Neural progenitor cell (in vitro differentiated cells): ENCODE results near the gene FBXL17. TPM values are rescaled to one million over a fixed set of nuclear protein-coding genes. Genes with fewer than 3 reads are reported as not detected.

ENCODE experiments used
- DNase-seq: peaks from one replicate; pipeline ENCODE4 v3.0.0-alpha.2; 2016; ENCODE audit warnings: low spot score
- H2AFZ ChIP-seq: fragments of 200-600 bp; sonication (generic); replicated peaks from 2 replicates; pipeline ENCODE4 v1.6.1; 2016; ENCODE audit warnings: antibody characterized with exemption
- H3F3A ChIP-seq: fragments of 200-600 bp; sonication (generic); 2 replicates; pipeline ENCODE4 v1.6.1; 2016; ENCODE audit warnings: antibody characterized with exemption, low read depth
- H3K27ac ChIP-seq: fragments of 200-600 bp; sonication (generic); 2 replicates; pipeline ENCODE4 v1.5.1; 2016; ENCODE audit warnings: mild to moderate bottlenecking
- H3K27me3 ChIP-seq: fragments of 200-600 bp; sonication (generic); 2 replicates; pipeline ENCODE4 v1.6.1; 2016; ENCODE audit warnings: mild to moderate bottlenecking, moderate library complexity
- H3K36me3 ChIP-seq: fragments of 200-600 bp; sonication (generic); 2 replicates; pipeline ENCODE4 v1.5.1; 2016
- H3K4me1 ChIP-seq: fragments of 200-600 bp; sonication (generic); 2 replicates; pipeline ENCODE4 v1.6.1; 2016; ENCODE audit warnings: mixed run types
- H3K4me2 ChIP-seq: fragments of 200-600 bp; sonication (generic); 2 replicates; pipeline ENCODE4 v1.6.1; 2016
- H3K4me3 ChIP-seq: fragments of 200-600 bp; sonication (generic); 2 replicates; pipeline ENCODE4 v1.5.1; 2016
- H3K79me2 ChIP-seq: fragments of 200-600 bp; sonication (generic); 2 replicates; pipeline ENCODE4 v1.6.1; 2016; ENCODE audit warnings: low read depth
- H3K9ac ChIP-seq: fragments of 200-600 bp; sonication (generic); 2 replicates; pipeline ENCODE4 v1.6.1; 2016
- H3K9me3 ChIP-seq: fragments of 200-600 bp; sonication (generic); 2 replicates; pipeline ENCODE4 v1.5.1; 2016; ENCODE audit warnings: low read depth
- H4K20me1 ChIP-seq: fragments of 200-600 bp; sonication (generic); 2 replicates; pipeline ENCODE4 v1.6.1; 2016; ENCODE audit warnings: low read depth
- H3K27ac Mint-ChIP-seq: 3 replicates; pipeline ENCODE4 v1.8.0; 2021; ENCODE audit warnings: mixed read lengths
- H3K27me3 Mint-ChIP-seq: 2 replicates; pipeline ENCODE4 v1.8.0; 2022; ENCODE audit warnings: low read depth, mild to moderate bottlenecking, inconsistent platforms, moderate library complexity, mixed read lengths; ENCODE audit not compliant: insufficient read depth
- H3K36me3 Mint-ChIP-seq: 3 replicates; pipeline ENCODE4 v1.8.0; 2021; ENCODE audit warnings: mixed read lengths
- H3K4me1 Mint-ChIP-seq: 3 replicates; pipeline ENCODE4 v1.8.0; 2021; ENCODE audit warnings: mixed read lengths
- H3K4me3 Mint-ChIP-seq: 3 replicates; pipeline ENCODE4 v1.8.0; 2021; ENCODE audit warnings: mild to moderate bottlenecking, moderate library complexity, mixed read lengths
- H3K9me3 Mint-ChIP-seq: 3 replicates; pipeline ENCODE4 v1.8.0; 2020; ENCODE audit warnings: mixed read lengths
- CTCF ChIP-seq: fragments of 200-600 bp; sonication (generic); IDR thresholded peaks from 2 replicates; pipeline ENCODE4 v1.5.1; 2017; ENCODE audit warnings: antibody characterized with exemption, mild to moderate bottlenecking
- EZH2 ChIP-seq: fragments of 200-600 bp; sonication (generic); IDR thresholded peaks from 2 replicates; pipeline ENCODE4 v1.6.1; 2017; ENCODE audit warnings: antibody characterized with exemption, mild to moderate bottlenecking, moderate library complexity
- EZH2phosphoT487 ChIP-seq: fragments of 200-600 bp; sonication (generic); IDR thresholded peaks from 2 replicates; pipeline ENCODE4 v1.6.1; 2017; ENCODE audit warnings: antibody characterized with exemption
- total RNA-seq: library from RNA; depleted of rRNA; stranded (reverse); fragments of >200 nt; gene quantifications from 2 replicates; pipeline ENCODE4 v1.2.3, GENCODE V29; 2015; ENCODE audit warnings: low replicate concordance

The FBXL17 gene
- total RNA-seq, 1 donor from 2014 or later = 7.6 TPM

- Histone ChIP-seq H2AFZ (no peak overlapping the region), H3K36me3 (no peaks in the 10 kb centered on the region), H3K27ac (no peak overlapping the region), H3K4me2 (no peak overlapping the region), H3K79me2 (no peaks in the 10 kb centered on the region), H3K4me1 (no peaks in the 10 kb centered on the region), H3K27me3 (no peaks in the 10 kb centered on the region), H3K4me3 (no peak overlapping the region), H3K9ac (no peak overlapping the region), H4K20me1 (no peaks in the 10 kb centered on the region), H3K9me3 (peaks cover 6% of the 10 kb centered on the region), H3F3A (no peaks in the 10 kb centered on the region)
- Mint-ChIP-seq H3K9me3 (peaks cover 41% of the 10 kb centered on the region), H3K27ac (no peak overlapping the region), H3K4me1 (no peaks in the 10 kb centered on the region), H3K27me3 (no peaks in the 10 kb centered on the region), H3K36me3 (peaks cover 24% of the 10 kb centered on the region), H3K4me3 (no peak overlapping the region)
- no peak for TF ChIP-seq EZH2
- TF ChIP-seq EZH2phosphoT487 = no peak
- no peak for TF ChIP-seq CTCF
- no peak for DNase-seq
Measured at GRCh38 chr5:108054349-108054748, 327.5 kb downstream of the FBXL17 start.

- Histone ChIP-seq H3K4me3 (no peak overlapping the region), H3K9ac (no peak overlapping the region), H3F3A (no peaks in the 10 kb centered on the region), H3K4me1 (peaks cover 4% of the 10 kb centered on the region), H3K79me2 (no peaks in the 10 kb centered on the region), H2AFZ (no peak overlapping the region), H3K4me2 (no peak overlapping the region), H3K36me3 (no peaks in the 10 kb centered on the region), H3K27me3 (no peaks in the 10 kb centered on the region), H3K27ac (no peak overlapping the region), H4K20me1 (no peaks in the 10 kb centered on the region), H3K9me3 (no peaks in the 10 kb centered on the region)
- no peak for TF ChIP-seq EZH2phosphoT487
- TF ChIP-seq EZH2 = no peak
- no peak for TF ChIP-seq CTCF
- Mint-ChIP-seq H3K27me3 (no peaks in the 10 kb centered on the region), H3K4me1 (no peaks in the 10 kb centered on the region), H3K27ac (no peak overlapping the region), H3K4me3 (no peak overlapping the region), H3K36me3 (peaks cover 16% of the 10 kb centered on the region), H3K9me3 (peaks cover 34% of the 10 kb centered on the region)
- DNase-seq = peak; percentile 3
Measured at GRCh38 chr5:108046955-108047670, 334.8 kb downstream of the FBXL17 start.

GRCh38 chr5:108036482-108036881 lies 345.4 kb downstream of the FBXL17 start:
- Mint-ChIP-seq H3K4me1 (no peaks in the 10 kb centered on the region), H3K36me3 (peaks cover 2% of the 10 kb centered on the region), H3K27me3 (no peaks in the 10 kb centered on the region), H3K9me3 (no peaks in the 10 kb centered on the region), H3K4me3 (no peak overlapping the region), H3K27ac (no peak overlapping the region)
- H3K4me2 ChIP-seq = no peak overlapping the region
- H3K4me3 ChIP-seq = no peak overlapping the region
- no peaks in the 10 kb centered on the region for H3K79me2 ChIP-seq
- H3K9ac ChIP-seq = no peak overlapping the region
- TF ChIP-seq CTCF = no peak
- TF ChIP-seq EZH2 = no peak
- no peak for TF ChIP-seq EZH2phosphoT487
- no peaks in the 10 kb centered on the region for H3K27me3 ChIP-seq
- no peaks in the 10 kb centered on the region for H3K9me3 ChIP-seq
- H3F3A ChIP-seq = no peaks in the 10 kb centered on the region
- peaks cover 9% of the 10 kb centered on the region for H3K36me3 ChIP-seq
- no peaks in the 10 kb centered on the region for H4K20me1 ChIP-seq
- no peak overlapping the region for H2AFZ ChIP-seq
- no peak overlapping the region for H3K27ac ChIP-seq
- H3K4me1 ChIP-seq = no peaks in the 10 kb centered on the region
- DNase-seq = no peak
